Heart left ventricle (tissue), 13 donors: ENCODE data around the gene RNF215.

Source experiments
- POLR2A ChIP-seq, 2 donors: fragments of 450-650 bp; IDR thresholded peaks; one replicate each; pipeline ENCODE4 v1.6.1; 2017; ENCODE audit warnings: antibody characterized with exemption in 2 of 2, mild to moderate bottlenecking in 2 of 2, moderate library complexity in 2 of 2
- TF ChIP-seq, protein P1 (sequence below), 12 donors: fragments of 200-600 bp; sonication (generic) in 4 of 12; IDR thresholded peaks; one replicate each; pipeline versions ENCODE4 v1.5.0 to v1.8.0; 2018 to 2022; ENCODE audit warnings: antibody characterized with exemption in 12 of 12, mild to moderate bottlenecking in 5 of 12
- donor health status: ischemic (EF 13 %, LVEDD 7.1; RV severe dilation, severe dysfunction).
- donor health status: DM: no; HTN: yes; CAD: no.
- donor health status: DM: no; HTN: no; CAD: no.
- donor health status: ischemic (EF 25% LVEDD 6.9; RV normal size, moderate dysfunction).
- donor health status: ischemic (EF 25% LVEDD 5.7; RV mildly dilated, moderate dysfunction).
- donor health status: ischemic (EF 35%, LVEDD 5.7; RV mildly dilated, moderate dysfunction).
- donor health status: nonischemic (EF 11% LVEDD 7.7; RV severe dilation, severe dysfunction).
- donor health status: DM: yes; HTN: yes; CAD: no.
- donor health status: PGD.
- donor health status: ischemic (EF 29% LVEDD 5.4; RV normal size, mild dysfunction).
- donor health status: nonischemic (EF 23%, LVEDD 6.1; RV moderate dilation, normal function).

DNA sequence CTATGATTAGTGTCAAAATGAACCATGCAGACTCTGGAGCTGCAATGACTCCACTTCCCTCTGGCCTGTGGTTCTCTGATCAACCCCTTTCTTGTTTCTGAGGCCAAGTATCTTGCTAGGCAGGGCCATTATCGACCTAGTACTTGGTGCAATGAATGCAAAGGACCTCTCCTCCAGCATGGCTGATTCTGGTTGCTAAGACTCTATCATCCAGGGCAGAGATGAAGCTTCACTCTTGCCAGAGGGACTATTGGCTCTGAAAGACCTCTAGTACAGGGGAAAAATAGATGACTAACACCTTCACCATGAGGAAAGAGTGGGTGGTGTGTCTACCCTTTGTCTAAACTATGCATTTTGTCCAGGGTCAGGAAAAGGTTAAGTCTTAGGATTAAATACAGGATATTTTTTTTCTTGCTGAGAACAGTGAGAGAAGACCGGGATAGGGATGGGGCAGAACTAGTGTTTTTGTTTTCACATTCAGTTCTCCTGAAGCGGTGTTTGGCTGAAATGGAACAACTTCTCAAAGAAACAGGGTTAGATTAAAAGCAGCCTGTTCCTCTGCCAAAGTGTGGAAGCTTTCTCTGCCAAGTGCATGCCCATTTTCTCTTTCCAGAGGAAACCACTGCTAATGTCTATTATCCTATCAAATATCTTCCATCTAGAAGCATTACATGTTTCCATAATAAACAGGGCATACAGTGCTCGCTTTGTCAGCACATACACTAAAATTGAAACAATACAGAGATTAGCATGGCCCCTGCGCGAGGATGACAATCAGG is 33.3 kb upstream of the RNF215 start:
- no peak for TF ChIP-seq POLR2A (IDR thresholded peaks at IDR 0.05)
- TF ChIP-seq, protein P1, sequence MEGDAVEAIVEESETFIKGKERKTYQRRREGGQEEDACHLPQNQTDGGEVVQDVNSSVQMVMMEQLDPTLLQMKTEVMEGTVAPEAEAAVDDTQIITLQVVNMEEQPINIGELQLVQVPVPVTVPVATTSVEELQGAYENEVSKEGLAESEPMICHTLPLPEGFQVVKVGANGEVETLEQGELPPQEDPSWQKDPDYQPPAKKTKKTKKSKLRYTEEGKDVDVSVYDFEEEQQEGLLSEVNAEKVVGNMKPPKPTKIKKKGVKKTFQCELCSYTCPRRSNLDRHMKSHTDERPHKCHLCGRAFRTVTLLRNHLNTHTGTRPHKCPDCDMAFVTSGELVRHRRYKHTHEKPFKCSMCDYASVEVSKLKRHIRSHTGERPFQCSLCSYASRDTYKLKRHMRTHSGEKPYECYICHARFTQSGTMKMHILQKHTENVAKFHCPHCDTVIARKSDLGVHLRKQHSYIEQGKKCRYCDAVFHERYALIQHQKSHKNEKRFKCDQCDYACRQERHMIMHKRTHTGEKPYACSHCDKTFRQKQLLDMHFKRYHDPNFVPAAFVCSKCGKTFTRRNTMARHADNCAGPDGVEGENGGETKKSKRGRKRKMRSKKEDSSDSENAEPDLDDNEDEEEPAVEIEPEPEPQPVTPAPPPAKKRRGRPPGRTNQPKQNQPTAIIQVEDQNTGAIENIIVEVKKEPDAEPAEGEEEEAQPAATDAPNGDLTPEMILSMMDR (IDR thresholded peaks at IDR 0.05), result no peak
